Astrocyte (in vitro differentiated cells and primary cell): ENCODE results near the gene LGALS1. TPM values are rescaled to one million over a fixed set of nuclear protein-coding genes. Genes with fewer than 3 reads are reported as not detected.

Experiments used
- DNase-seq: peaks from one replicate; pipeline ENCODE4 v3.0.0-alpha.2; 2010; ENCODE audit warnings: low read depth
- FAIRE-seq: peaks from 2 replicates; lab custom pipeline; 2011; peaks lifted over from hg19 to GRCh38; lab: Jason Lieb, UNC
- H2AFZ ChIP-seq: 2 replicates; pipeline ENCODE4 v1.6.0; 2012; ENCODE audit warnings: low read depth, low read length, inconsistent platforms
- H3K27ac ChIP-seq: 2 replicates; pipeline ENCODE4 v1.5.1; 2011; ENCODE audit warnings: low read depth, low read length, inconsistent platforms
- H3K27me3 ChIP-seq: 2 replicates; pipeline ENCODE4 v1.6.0; 2011; ENCODE audit warnings: low read length, inconsistent platforms; ENCODE audit not compliant: insufficient read depth
- H3K36me3 ChIP-seq: 2 replicates; pipeline ENCODE4 v1.5.1; 2011; ENCODE audit warnings: low read length, inconsistent platforms; ENCODE audit not compliant: insufficient read depth
- H3K4me1 ChIP-seq: 2 replicates; pipeline ENCODE4 v1.5.1; 2011; ENCODE audit warnings: low read length, inconsistent platforms; ENCODE audit not compliant: insufficient read depth
- H3K4me2 ChIP-seq: 2 replicates; pipeline ENCODE4 v1.6.0; 2012; ENCODE audit warnings: low read length, inconsistent platforms
- H3K4me3 ChIP-seq: 2 replicates; pipeline ENCODE4 v1.5.1; 2011; ENCODE audit warnings: low read depth, mild to moderate bottlenecking, low read length, inconsistent platforms; ENCODE audit not compliant: insufficient read depth
- H3K79me2 ChIP-seq: 2 replicates; pipeline ENCODE4 v1.6.0; 2012; ENCODE audit warnings: mild to moderate bottlenecking, low read length, inconsistent platforms; ENCODE audit not compliant: insufficient read depth
- H3K9ac ChIP-seq: 2 replicates; pipeline ENCODE4 v1.6.0; 2012; ENCODE audit warnings: mild to moderate bottlenecking, low read length, inconsistent platforms
- H3K9me3 ChIP-seq: 2 replicates; pipeline ENCODE4 v1.5.1; 2012; ENCODE audit warnings: low read depth, mild to moderate bottlenecking, low read length, inconsistent platforms; ENCODE audit not compliant: insufficient read depth
- H4K20me1 ChIP-seq: 2 replicates; pipeline ENCODE4 v1.6.0; 2012; ENCODE audit warnings: low read length, inconsistent platforms; ENCODE audit not compliant: insufficient read depth
- H3K27ac Mint-ChIP-seq: one replicate; pipeline ENCODE4 v1.8.0; 2021; ENCODE audit warnings: mild to moderate bottlenecking, mixed read lengths; ENCODE audit not compliant: unreplicated experiment
- H3K27me3 Mint-ChIP-seq: one replicate; pipeline ENCODE4 v1.8.0; 2021; ENCODE audit warnings: low read depth, mixed read lengths; ENCODE audit not compliant: unreplicated experiment
- H3K36me3 Mint-ChIP-seq: one replicate; pipeline ENCODE4 v1.8.0; 2021; ENCODE audit warnings: low read depth, mixed read lengths; ENCODE audit not compliant: unreplicated experiment
- H3K4me1 Mint-ChIP-seq: one replicate; pipeline ENCODE4 v1.8.0; 2021; ENCODE audit warnings: low read depth, mixed read lengths; ENCODE audit not compliant: unreplicated experiment
- H3K4me3 Mint-ChIP-seq: one replicate; pipeline ENCODE4 v1.8.0; 2021; ENCODE audit warnings: mild to moderate bottlenecking, moderate library complexity, mixed read lengths; ENCODE audit not compliant: unreplicated experiment
- H3K9me3 Mint-ChIP-seq: one replicate; pipeline ENCODE4 v1.8.0; 2021; ENCODE audit warnings: mild to moderate bottlenecking, mixed read lengths; ENCODE audit not compliant: unreplicated experiment
- CTCF ChIP-seq: IDR thresholded peaks from 2 replicates; pipeline ENCODE4 v1.5.1; 2011; ENCODE audit warnings: low read depth, mild to moderate bottlenecking, inconsistent platforms, low read length, moderate library complexity; ENCODE audit not compliant: insufficient read depth
- EZH2 ChIP-seq: IDR thresholded peaks from 2 replicates; pipeline ENCODE4 v1.6.1; 2012; ENCODE audit warnings: mild to moderate bottlenecking, low read length, inconsistent platforms; ENCODE audit not compliant: insufficient read depth
- total RNA-seq: library from RNA; stranded (reverse); gene quantifications from 2 replicates; pipeline ENCODE4 v1.2.1, GENCODE V29; 2021

Gene LGALS1
- total RNA-seq, 1 donor from 2014 or later: 240 TPM

- TF ChIP-seq EZH2 (no peak), CTCF (no peak)
- Mint-ChIP-seq H3K36me3 (peaks cover 15% of the 10 kb centered on the region), H3K27ac (no peak overlapping the region), H3K27me3 (no peaks in the 10 kb centered on the region), H3K9me3 (peaks cover 4% of the 10 kb centered on the region), H3K4me1 (peaks cover 2% of the 10 kb centered on the region), H3K4me3 (no peak overlapping the region)
- H3K4me1 ChIP-seq: no peaks in the 10 kb centered on the region
- no peaks in the 10 kb centered on the region for H3K36me3 ChIP-seq
- DNase-seq: no peak
- H2AFZ ChIP-seq: no peak overlapping the region
- no peaks in the 10 kb centered on the region for H4K20me1 ChIP-seq
- no peak overlapping the region for H3K4me2 ChIP-seq
- no peak for FAIRE-seq
- H3K79me2 ChIP-seq: no peaks in the 10 kb centered on the region
- H3K27me3 ChIP-seq: no peaks in the 10 kb centered on the region
- no peak overlapping the region for H3K27ac ChIP-seq
- H3K9me3 ChIP-seq: no peaks in the 10 kb centered on the region
- H3K9ac ChIP-seq: no peak overlapping the region
- no peak overlapping the region for H3K4me3 ChIP-seq
These were observed 53.2 kb downstream of the LGALS1 start for GRCh38 chr22:37728620-37729019.

Other genes with a start within 250 kb of the LGALS1 start
- 2.8 and 3.0 TPM in 2 replicates for gene ELFN2, start 248.2 kb upstream of the LGALS1 start, total RNA-seq
- gene MFNG, start 189.3 kb upstream of the LGALS1 start, total RNA-seq: 0.87 and 1.4 TPM in 2 replicates
- gene CARD10, start 156.2 kb upstream of the LGALS1 start, total RNA-seq: 19.7 and 22.6 TPM in 2 replicates
- 106 and 109 TPM in 2 replicates for gene CDC42EP1, start 115.2 kb upstream of the LGALS1 start, total RNA-seq
- not detected in 2 replicates for gene LGALS2, start 95.5 kb upstream of the LGALS1 start, total RNA-seq
- 39.9 and 43.1 TPM in 2 replicates for gene GGA1, start 66.8 kb upstream of the LGALS1 start, total RNA-seq
- gene SH3BP1, start 36.0 kb upstream of the LGALS1 start, total RNA-seq: 26.5 and 31.6 TPM in 2 replicates
- 18.9 and 22.4 TPM in 2 replicates for gene PDXP, start 16.9 kb upstream of the LGALS1 start, total RNA-seq
- 17.9 and 18.1 TPM in 2 replicates for gene NOL12, start 10.7 kb downstream of the LGALS1 start, total RNA-seq
- gene TRIOBP, start 21.4 kb downstream of the LGALS1 start, total RNA-seq: 40.6 and 41.5 TPM in 2 replicates
- gene GCAT, start 132.3 kb downstream of the LGALS1 start, total RNA-seq: 12.8 and 14.3 TPM in 2 replicates
- gene GALR3, start 147.7 kb downstream of the LGALS1 start, total RNA-seq: not detected in 2 replicates
- gene ANKRD54, start 168.7 kb downstream of the LGALS1 start, total RNA-seq: 19.9 and 21.5 TPM in 2 replicates
- gene EIF3L, start 173.8 kb downstream of the LGALS1 start, total RNA-seq: 294 and 323 TPM in 2 replicates
- gene MICALL1, start 230.7 kb downstream of the LGALS1 start, total RNA-seq: 124 and 131 TPM in 2 replicates